Measurements from ENCODE around the gene PARD3.

The PARD3 gene

DNA sequence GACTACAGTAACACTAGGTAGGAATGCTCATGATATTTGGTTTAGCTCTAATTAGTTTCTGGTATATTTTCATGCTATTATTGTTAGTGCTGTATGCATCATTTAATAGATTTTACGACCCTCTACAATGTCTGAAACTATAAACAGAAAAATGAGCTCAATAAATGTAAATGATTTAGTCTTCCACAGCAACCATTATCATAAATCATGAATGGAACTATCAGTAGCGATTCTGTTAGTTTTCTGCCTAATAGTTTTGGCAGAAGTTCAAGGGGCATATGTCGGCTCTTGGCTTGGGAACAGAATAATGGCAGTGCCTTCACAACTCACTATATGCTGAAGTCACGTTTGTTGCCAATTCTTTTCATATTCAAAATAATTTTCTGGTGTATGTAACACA, 494.8 kb downstream of the PARD3 start:
- no peak overlapping the region for H3K4me2 ChIP-seq (ENCODE audit: low read length)
- H3K79me2 ChIP-seq (ENCODE audit: control insufficient read depth, low read length) = no peaks in the 10 kb centered on the region
- no peak overlapping the region for H3K4me3 ChIP-seq (ENCODE audit: low read length)
- no peaks in the 10 kb centered on the region for H3K9me2 ChIP-seq (replicated peaks; ENCODE audit: control insufficient read depth, low read length)
- no peaks in the 10 kb centered on the region for H3F3A ChIP-seq (ENCODE audit: control insufficient read depth, insufficient read depth)
- no peaks in the 10 kb centered on the region for H3K36me3 ChIP-seq (ENCODE audit: control insufficient read depth, low read length)
- no peaks in the 10 kb centered on the region for H3K27me3 ChIP-seq (ENCODE audit: control insufficient read depth, low read length)
- no peaks in the 10 kb centered on the region for H3K4me1 ChIP-seq (ENCODE audit: control insufficient read depth, low read length)
- TF ChIP-seq EZH2phosphoT487 (IDR thresholded peaks at IDR 0.05; ENCODE audit: borderline replicate concordance, low read length) = no peak
- TF ChIP-seq, protein P1, sequence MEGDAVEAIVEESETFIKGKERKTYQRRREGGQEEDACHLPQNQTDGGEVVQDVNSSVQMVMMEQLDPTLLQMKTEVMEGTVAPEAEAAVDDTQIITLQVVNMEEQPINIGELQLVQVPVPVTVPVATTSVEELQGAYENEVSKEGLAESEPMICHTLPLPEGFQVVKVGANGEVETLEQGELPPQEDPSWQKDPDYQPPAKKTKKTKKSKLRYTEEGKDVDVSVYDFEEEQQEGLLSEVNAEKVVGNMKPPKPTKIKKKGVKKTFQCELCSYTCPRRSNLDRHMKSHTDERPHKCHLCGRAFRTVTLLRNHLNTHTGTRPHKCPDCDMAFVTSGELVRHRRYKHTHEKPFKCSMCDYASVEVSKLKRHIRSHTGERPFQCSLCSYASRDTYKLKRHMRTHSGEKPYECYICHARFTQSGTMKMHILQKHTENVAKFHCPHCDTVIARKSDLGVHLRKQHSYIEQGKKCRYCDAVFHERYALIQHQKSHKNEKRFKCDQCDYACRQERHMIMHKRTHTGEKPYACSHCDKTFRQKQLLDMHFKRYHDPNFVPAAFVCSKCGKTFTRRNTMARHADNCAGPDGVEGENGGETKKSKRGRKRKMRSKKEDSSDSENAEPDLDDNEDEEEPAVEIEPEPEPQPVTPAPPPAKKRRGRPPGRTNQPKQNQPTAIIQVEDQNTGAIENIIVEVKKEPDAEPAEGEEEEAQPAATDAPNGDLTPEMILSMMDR (IDR thresholded peaks at IDR 0.05; ENCODE audit: low read depth, low read length, poor library complexity, severe bottlenecking) = no peak
- H4K20me1 ChIP-seq (ENCODE audit: control insufficient read depth, insufficient read depth, low read depth, low read length) = no peaks in the 10 kb centered on the region
- no peaks in the 10 kb centered on the region for H3K9me3 ChIP-seq (ENCODE audit: control insufficient read depth, insufficient read depth, low read length)
- no peak overlapping the region for H3K27ac ChIP-seq (ENCODE audit: low read depth, low read length)

GRCh38 chr10:34319197-34319846, 495.8 kb downstream of the PARD3 start:
- Histone ChIP-seq H3K4me1 (ENCODE audit: control insufficient read depth, low read length) (no peaks in the 10 kb centered on the region), H3K27me3 (ENCODE audit: control insufficient read depth, low read length) (no peaks in the 10 kb centered on the region), H3K27ac (ENCODE audit: low read depth, low read length) (no peak overlapping the region), H3K9me3 (ENCODE audit: control insufficient read depth, insufficient read depth, low read length) (no peaks in the 10 kb centered on the region), H4K20me1 (ENCODE audit: control insufficient read depth, insufficient read depth, low read depth, low read length) (no peaks in the 10 kb centered on the region), H3K4me2 (ENCODE audit: low read length) (no peak overlapping the region), H3K4me3 (ENCODE audit: low read length) (no peak overlapping the region), H3K9me2 (replicated peaks; ENCODE audit: control insufficient read depth, low read length) (no peaks in the 10 kb centered on the region), H3F3A (ENCODE audit: control insufficient read depth, insufficient read depth) (no peaks in the 10 kb centered on the region), H3K79me2 (ENCODE audit: control insufficient read depth, low read length) (no peaks in the 10 kb centered on the region), H3K36me3 (ENCODE audit: control insufficient read depth, low read length) (no peaks in the 10 kb centered on the region)
- no peak for TF ChIP-seq EZH2phosphoT487 (IDR thresholded peaks at IDR 0.05; ENCODE audit: borderline replicate concordance, low read length)
- TF ChIP-seq, protein P1 (IDR thresholded peaks at IDR 0.05; ENCODE audit: low read depth, low read length, poor library complexity, severe bottlenecking) = no peak

GRCh38 chr10:34316154-34316553, 498.9 kb downstream of the PARD3 start:
- Histone ChIP-seq H3K9me2 (replicated peaks; ENCODE audit: control insufficient read depth, low read length) (no peaks in the 10 kb centered on the region), H3F3A (ENCODE audit: control insufficient read depth, insufficient read depth) (no peaks in the 10 kb centered on the region), H3K27ac (ENCODE audit: low read depth, low read length) (no peak overlapping the region), H3K4me3 (ENCODE audit: low read length) (no peak overlapping the region), H3K36me3 (ENCODE audit: control insufficient read depth, low read length) (no peaks in the 10 kb centered on the region), H3K79me2 (ENCODE audit: control insufficient read depth, low read length) (no peaks in the 10 kb centered on the region), H4K20me1 (ENCODE audit: control insufficient read depth, insufficient read depth, low read depth, low read length) (no peaks in the 10 kb centered on the region), H3K4me2 (ENCODE audit: low read length) (no peak overlapping the region), H3K9me3 (ENCODE audit: control insufficient read depth, insufficient read depth, low read length) (no peaks in the 10 kb centered on the region), H3K4me1 (ENCODE audit: control insufficient read depth, low read length) (no peaks in the 10 kb centered on the region), H3K27me3 (ENCODE audit: control insufficient read depth, low read length) (no peaks in the 10 kb centered on the region)
- TF ChIP-seq, protein P1 (IDR thresholded peaks at IDR 0.05; ENCODE audit: low read depth, low read length, poor library complexity, severe bottlenecking) = no peak
- no peak for TF ChIP-seq EZH2phosphoT487 (IDR thresholded peaks at IDR 0.05; ENCODE audit: borderline replicate concordance, low read length)
